Breast epithelium (tissue), 4 donors: ENCODE measurements around the gene DOK5. TPM values are rescaled to one million over a fixed set of nuclear protein-coding genes. Genes with fewer than 3 reads are reported as not detected.

Experiments
- DNase-seq, 2 donors: peaks; one replicate each; pipeline ENCODE4 v3.0.0-alpha.2; 2019; ENCODE audit warnings: low spot score in 2 of 2
- H3K27ac ChIP-seq, 2 donors: fragments of 200-600 bp; sonication (generic) in 1 of 2; one replicate each; pipeline ENCODE4 v1.5.1; 2016 to 2019; ENCODE audit warnings: mild to moderate bottlenecking in 1 of 2
- H3K27me3 ChIP-seq, 2 donors: fragments of 200-600 bp; sonication (generic) in 1 of 2; one replicate each; pipeline versions ENCODE4 v1.5.1 to v1.6.0; 2017 to 2019; ENCODE audit warnings: control low read depth in 1 of 2, mild to moderate bottlenecking in 1 of 2
- H3K36me3 ChIP-seq: fragments of 200-600 bp; one replicate; pipeline ENCODE4 v1.5.1; 2019
- H3K4me1 ChIP-seq, 2 donors: fragments of 200-600 bp; sonication (generic); one replicate each; pipeline ENCODE4 v1.5.1; 2016 to 2019; ENCODE audit warnings: control low read depth in 1 of 2
- H3K4me3 ChIP-seq, 3 donors: fragments of 200-600 bp; sonication (generic); 1 replicate in 2 of 3; 2 replicates in 1 of 3; pipeline ENCODE4 v1.5.1; 2016 to 2019; ENCODE audit warnings: mild to moderate bottlenecking in 3 of 3, moderate library complexity in 2 of 3
- H3K9me3 ChIP-seq, 2 donors: fragments of 200-600 bp; sonication (generic) in 1 of 2; one replicate each; pipeline ENCODE4 v1.5.1; 2016 to 2019; ENCODE audit warnings: control low read depth in 1 of 2
- CTCF ChIP-seq, 3 donors: fragments of 450-650 bp; IDR thresholded peaks; one replicate each; pipeline ENCODE4 v1.5.1; 2016 to 2017; ENCODE audit warnings: antibody characterized with exemption in 3 of 3, mild to moderate bottlenecking in 3 of 3, moderate library complexity in 3 of 3
- POLR2A ChIP-seq: fragments of 450-650 bp; IDR thresholded peaks from one replicate; pipeline ENCODE4 v1.6.1; 2016; ENCODE audit warnings: antibody characterized with exemption, mild to moderate bottlenecking, moderate library complexity
- POLR2AphosphoS5 ChIP-seq, 3 donors: sonication (generic); formaldehyde crosslinking; IDR thresholded peaks; one replicate each; pipeline ENCODE4 v1.6.1; 2017; ENCODE audit warnings: antibody characterized with exemption in 3 of 3
- intact Hi-C: fragments of 100-400 bp; cut with DNase I; formaldehyde crosslinking; loops from one replicate; pipeline ENCODE4 v1.15.1; 2023; ENCODE audit warnings: low total_unique reads
- total RNA-seq, 3 donors: library from RNA; depleted of rRNA; stranded (reverse); fragments of >200 nt; gene quantifications; one replicate each; pipeline ENCODE4 v1.1.0, GENCODE V29; 2016

The DOK5 gene
- total RNA-seq, 3 donors from 2014 or later = 2.0 to 4.0 (median 3.4) TPM

GRCh38 chr20:54566031-54566688 lies 90.8 kb downstream of the DOK5 start:
- H3K36me3 ChIP-seq = no peaks in the 10 kb centered on the region
- no peak overlapping the region for H3K27ac ChIP-seq
- intact Hi-C loops = no loop called here
- no peaks in the 10 kb centered on the region for H3K9me3 ChIP-seq
- TF ChIP-seq POLR2AphosphoS5 (IDR thresholded peaks at IDR 0.05) (no peak), POLR2A (no peak), CTCF (IDR thresholded peaks at IDR 0.05) (no peak)
- H3K4me1 ChIP-seq = no peaks in the 10 kb centered on the region
- no peak overlapping the region for H3K4me3 ChIP-seq
- H3K27me3 ChIP-seq = no peaks in the 10 kb centered on the region
- DNase-seq = no peak

- intact Hi-C loops = no loop called here
- DNase-seq = no peak
- Histone ChIP-seq H3K4me3 (no peak overlapping the region), H3K36me3 (no peaks in the 10 kb centered on the region), H3K27me3 (no peaks in the 10 kb centered on the region), H3K4me1 (no peaks in the 10 kb centered on the region), H3K27ac (no peak overlapping the region), H3K9me3 (no peaks in the 10 kb centered on the region)
- TF ChIP-seq POLR2AphosphoS5 (IDR thresholded peaks at IDR 0.05) (no peak), POLR2A (no peak), CTCF (IDR thresholded peaks at IDR 0.05) (no peak)
These were observed 95.2 kb downstream of the DOK5 start for GRCh38 chr20:54570561-54570960.

- Histone ChIP-seq H3K36me3 (no peaks in the 10 kb centered on the region), H3K27me3 (no peaks in the 10 kb centered on the region), H3K4me1 (no peaks in the 10 kb centered on the region), H3K27ac (no peak overlapping the region), H3K9me3 (no peaks in the 10 kb centered on the region), H3K4me3 (no peak overlapping the region)
- no peak for DNase-seq
- intact Hi-C loops = no loop called here
- TF ChIP-seq POLR2AphosphoS5 (IDR thresholded peaks at IDR 0.05) (no peak), POLR2A (no peak), CTCF (IDR thresholded peaks at IDR 0.05) (no peak)
These were observed 97.5 kb downstream of the DOK5 start for GRCh38 chr20:54572665-54573435.

- Histone ChIP-seq H3K36me3 (no peaks in the 10 kb centered on the region), H3K27me3 (no peaks in the 10 kb centered on the region), H3K4me1 (no peaks in the 10 kb centered on the region), H3K4me3 (no peak overlapping the region), H3K27ac (no peak overlapping the region), H3K9me3 (no peaks in the 10 kb centered on the region)
- intact Hi-C loops = no loop called here
- no peak for DNase-seq
- TF ChIP-seq POLR2AphosphoS5 (IDR thresholded peaks at IDR 0.05) (no peak), POLR2A (no peak), CTCF (IDR thresholded peaks at IDR 0.05) (no peak)
These were observed 98.4 kb downstream of the DOK5 start for GRCh38 chr20:54573838-54574237.

GRCh38 chr20:54576518-54576917 lies 101.1 kb downstream of the DOK5 start:
- no peak for DNase-seq
- intact Hi-C loops = no loop called here
- H3K9me3 ChIP-seq = no peaks in the 10 kb centered on the region
- TF ChIP-seq POLR2A (no peak), POLR2AphosphoS5 (IDR thresholded peaks at IDR 0.05) (no peak), CTCF (IDR thresholded peaks at IDR 0.05) (no peak)
- H3K4me3 ChIP-seq = no peak overlapping the region
- no peaks in the 10 kb centered on the region for H3K27me3 ChIP-seq
- H3K36me3 ChIP-seq = no peaks in the 10 kb centered on the region
- no peak overlapping the region for H3K27ac ChIP-seq
- no peaks in the 10 kb centered on the region for H3K4me1 ChIP-seq
